Measurements from ENCODE around the gene ARMH3.

GRCh38 chr10:101841826-101842225, 214.1 kb downstream of the ARMH3 start:
- TF ChIP-seq CTCF (conservative IDR thresholded peaks at IDR 0.05; ENCODE audit: low read length): no peak
- no peak for TF ChIP-seq EZH2phosphoT487 (IDR thresholded peaks at IDR 0.05; ENCODE audit: borderline replicate concordance, low read depth, low read length)
